Tibial nerve (tissue), 4 donors: ENCODE measurements around the gene ATP8A1.

Source experiments
- CTCF ChIP-seq, 5 experiments: fragments of 200-600 bp in 3 of 5; fragments of 450-650 bp in 2 of 5; sonication (generic) in 3 of 5; IDR thresholded peaks; one replicate each; pipeline ENCODE4 v1.5.1; 2016 to 2019; ENCODE audit warnings: antibody characterized with exemption in 5 of 5, mild to moderate bottlenecking in 3 of 5, moderate library complexity in 2 of 5
- EP300 ChIP-seq, 2 donors: sonication (generic); formaldehyde crosslinking; IDR thresholded peaks; one replicate each; pipeline ENCODE4 v1.6.1; 2017; ENCODE audit warnings: antibody characterized with exemption in 2 of 2, mild to moderate bottlenecking in 1 of 2
- POLR2A ChIP-seq, 2 donors: fragments of 450-650 bp; IDR thresholded peaks; one replicate each; pipeline ENCODE4 v1.6.1; 2017; ENCODE audit warnings: antibody characterized with exemption in 2 of 2, mild to moderate bottlenecking in 2 of 2, moderate library complexity in 2 of 2

GRCh38 chr4:42676066-42676951 lies 19.4 kb upstream of the ATP8A1 start:
- TF ChIP-seq CTCF (IDR thresholded peaks at IDR 0.05) = no peak
- no peak for TF ChIP-seq POLR2A (IDR thresholded peaks at IDR 0.05)
- no peak for TF ChIP-seq EP300 (IDR thresholded peaks at IDR 0.05)
